Skeletal muscle satellite cell (primary cell): ENCODE data around the gene CEACAM16.

Experiments used
- H3K27me3 ChIP-seq: 2 replicates; pipeline ENCODE4 v1.7.0; 2013; ENCODE audit warnings: low read length; ENCODE audit not compliant: control insufficient read depth, insufficient read depth
- H3K36me3 ChIP-seq: 2 replicates; pipeline ENCODE4 v1.7.0; 2013; ENCODE audit warnings: mild to moderate bottlenecking, control low read depth, low read length; ENCODE audit not compliant: insufficient read depth
- H3K4me1 ChIP-seq: 2 replicates; pipeline ENCODE4 v1.7.0; 2013; ENCODE audit warnings: low read length; ENCODE audit not compliant: control insufficient read depth, insufficient read depth
- H3K4me2 ChIP-seq: 2 replicates; pipeline ENCODE4 v1.7.0; 2013; ENCODE audit warnings: mild to moderate bottlenecking, low read length
- H3K4me3 ChIP-seq: 2 replicates; pipeline ENCODE4 v1.7.0; 2013; ENCODE audit warnings: low read length
- H3K9ac ChIP-seq: 2 replicates; pipeline ENCODE4 v1.7.0; 2013; ENCODE audit warnings: mild to moderate bottlenecking, low read depth, low read length, moderate library complexity
- H3K9me3 ChIP-seq: replicated peaks from 2 replicates; pipeline ENCODE4 v1.7.0; 2013; ENCODE audit warnings: mild to moderate bottlenecking, control low read depth, low read length

CEACAM16 gene

DNA sequence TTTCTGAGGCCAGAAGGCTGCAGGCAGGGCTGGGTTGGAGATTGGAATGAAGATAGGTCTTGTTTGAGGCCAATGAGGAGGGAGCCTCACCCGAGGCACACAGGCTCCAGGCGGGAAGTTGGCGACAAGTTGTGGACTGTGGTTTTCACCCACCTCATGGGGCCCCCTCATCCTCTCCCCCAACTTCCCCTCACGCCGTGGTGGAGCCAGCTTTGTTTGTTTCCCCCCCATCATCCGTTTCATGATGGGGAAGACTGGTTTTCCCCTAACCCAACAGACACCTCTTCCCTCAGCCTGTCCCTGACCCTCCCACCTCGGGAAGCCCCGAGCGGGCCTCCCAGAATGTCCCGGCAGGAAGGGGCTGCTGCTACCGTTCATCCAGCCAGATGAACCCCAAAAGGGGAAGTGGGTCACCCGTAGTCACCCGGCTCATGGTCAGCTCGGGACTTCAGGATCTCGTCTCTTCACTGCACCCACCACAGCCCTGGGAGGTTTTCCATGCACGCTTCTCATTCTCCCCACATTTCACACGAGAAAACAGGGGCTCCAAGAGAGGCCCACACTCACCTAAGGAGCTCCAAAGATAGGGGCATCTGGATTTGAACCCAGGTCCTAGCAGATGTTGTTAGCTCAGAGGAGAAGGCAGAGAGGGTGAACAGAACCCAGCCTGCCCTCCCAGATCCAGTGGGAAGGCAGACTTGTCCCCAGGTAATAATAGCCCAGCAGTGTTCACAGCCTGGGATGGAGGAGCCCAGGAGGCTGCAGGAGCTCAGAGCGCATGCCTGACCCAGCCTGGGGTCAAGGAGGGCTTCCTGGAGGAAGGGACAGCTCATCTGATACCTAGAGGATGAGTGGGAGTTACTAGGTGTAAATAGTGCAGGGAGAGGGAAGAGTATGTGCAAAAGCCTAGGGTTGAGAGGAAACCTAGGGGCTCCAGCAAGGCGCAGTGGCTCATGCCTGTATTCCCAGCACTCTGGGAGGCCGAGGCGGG is 23.5 kb downstream of the CEACAM16 start:
- no peak overlapping the region for H3K4me3 ChIP-seq
- H3K9me3 ChIP-seq, result no peaks in the 10 kb centered on the region

DNA sequence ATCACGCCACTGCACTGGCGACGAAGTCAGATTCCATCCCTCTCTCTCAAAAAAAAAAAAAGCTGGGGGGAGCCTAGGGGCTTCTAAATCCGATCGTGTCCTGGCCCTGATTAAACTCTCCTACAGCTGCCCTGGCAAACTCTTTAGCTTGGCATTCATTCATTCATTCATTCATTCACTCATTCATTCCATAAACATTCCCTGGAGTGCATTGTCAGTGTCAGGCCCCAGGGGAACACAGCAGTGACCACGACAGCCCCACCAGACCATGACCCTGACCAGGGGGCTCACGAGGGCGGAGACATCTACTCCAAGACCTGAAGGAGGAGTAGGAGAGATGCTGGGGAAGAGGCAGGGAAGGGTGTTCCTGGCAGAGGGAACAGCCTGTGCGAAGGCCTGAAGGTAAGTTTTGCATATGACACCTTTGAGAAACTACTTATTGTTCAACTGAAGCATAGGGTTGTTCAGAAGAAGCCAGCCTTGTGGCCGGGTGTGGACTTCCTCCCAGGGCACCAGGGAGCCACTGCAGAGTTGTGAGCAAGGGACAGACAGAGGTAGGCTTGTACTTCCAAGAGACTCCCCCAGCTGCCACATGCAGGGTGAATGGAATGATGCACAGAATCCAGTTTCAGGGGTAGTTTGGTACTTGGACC is 24.5 kb downstream of the CEACAM16 start:
- H3K27me3 ChIP-seq, result peaks cover 4% of the 10 kb centered on the region
- H3K4me3 ChIP-seq, result no peak overlapping the region
- no peak overlapping the region for H3K4me2 ChIP-seq
- H3K4me1 ChIP-seq, result peaks cover 30% of the 10 kb centered on the region
- H3K9ac ChIP-seq, result no peak overlapping the region
- H3K36me3 ChIP-seq, result no peaks in the 10 kb centered on the region
- no peaks in the 10 kb centered on the region for H3K9me3 ChIP-seq

More for the DNA sequence above, 23.5 kb downstream of the CEACAM16 start:
- peaks cover 33% of the 10 kb centered on the region for H3K4me1 ChIP-seq
- no peaks in the 10 kb centered on the region for H3K36me3 ChIP-seq
- no peak overlapping the region for H3K4me2 ChIP-seq
- no peak overlapping the region for H3K9ac ChIP-seq
- peaks cover 4% of the 10 kb centered on the region for H3K27me3 ChIP-seq

DNA sequence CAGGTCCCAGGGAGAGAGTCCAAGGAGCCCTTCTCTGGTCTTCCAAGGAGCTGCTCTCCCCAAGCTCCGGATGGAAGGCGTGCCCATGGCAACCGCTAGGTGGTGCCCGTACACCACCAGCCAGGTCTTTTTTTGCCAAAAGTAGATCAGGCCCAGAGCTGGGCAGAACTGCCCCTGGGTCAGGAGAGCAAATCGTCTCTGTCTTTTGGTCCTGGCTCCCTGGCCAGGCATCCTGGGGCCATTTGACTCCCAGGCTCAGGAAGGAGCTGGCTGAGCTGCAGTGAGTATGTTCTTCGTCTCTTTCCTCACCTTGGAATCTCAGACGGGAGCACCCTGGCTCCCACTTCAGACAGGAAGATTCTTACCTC is 25.0 kb downstream of the CEACAM16 start:
- Histone ChIP-seq H3K36me3 (no peaks in the 10 kb centered on the region), H3K4me1 (peaks cover 25% of the 10 kb centered on the region), H3K4me2 (no peak overlapping the region), H3K9ac (peak overlapping the region; percentile 8), H3K27me3 (peaks cover 4% of the 10 kb centered on the region), H3K9me3 (no peaks in the 10 kb centered on the region), H3K4me3 (no peak overlapping the region)

DNA sequence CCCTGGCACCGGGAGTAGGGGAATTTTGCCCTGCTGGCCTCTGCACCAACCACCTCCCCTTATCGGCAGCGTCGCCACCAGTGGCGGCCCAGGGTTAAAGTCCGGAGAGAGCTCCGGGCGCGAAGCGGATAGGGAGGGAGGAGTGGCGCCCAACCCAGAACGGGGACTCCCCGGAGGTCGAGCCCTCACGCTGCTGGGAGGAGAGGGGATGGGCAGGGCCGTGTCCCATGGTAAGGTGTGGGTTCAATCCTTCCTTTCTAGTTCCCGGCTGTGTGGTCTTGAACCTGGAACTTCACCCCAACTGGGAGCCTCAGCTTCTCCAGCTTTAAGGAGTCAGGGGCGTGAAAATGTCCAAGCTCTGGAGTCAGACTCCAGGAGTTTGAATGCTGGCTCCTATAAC is 26.3 kb downstream of the CEACAM16 start:
- Histone ChIP-seq H3K36me3 (no peaks in the 10 kb centered on the region), H3K4me3 (no peak overlapping the region), H3K27me3 (peaks cover 4% of the 10 kb centered on the region), H3K9me3 (no peaks in the 10 kb centered on the region), H3K4me2 (peak overlapping the region; percentile 39), H3K9ac (no peak overlapping the region), H3K4me1 (peaks cover 21% of the 10 kb centered on the region)

DNA sequence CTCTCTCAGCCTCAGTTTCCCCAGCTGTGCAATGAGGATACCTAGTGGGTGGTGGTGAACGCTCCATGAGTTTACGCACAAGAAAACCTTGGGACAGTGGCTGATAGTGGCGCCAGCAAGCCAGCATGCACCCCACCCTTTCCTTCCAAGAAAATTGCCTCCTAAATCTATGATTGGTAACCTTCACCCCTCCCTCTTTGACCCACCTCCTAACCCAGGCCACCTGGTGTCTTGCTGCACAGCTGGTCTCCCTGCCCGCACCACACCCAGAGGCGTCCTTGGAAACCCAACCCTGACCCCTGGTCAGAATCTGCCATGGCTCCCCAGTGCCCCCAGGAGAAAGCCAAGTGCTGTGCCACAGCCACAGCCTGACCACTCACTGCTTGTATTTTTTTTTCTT is 26.7 kb downstream of the CEACAM16 start:
- Histone ChIP-seq H3K27me3 (peaks cover 4% of the 10 kb centered on the region), H3K4me1 (peaks cover 21% of the 10 kb centered on the region), H3K4me2 (peak overlapping the region; percentile 39), H3K4me3 (no peak overlapping the region), H3K9ac (no peak overlapping the region), H3K36me3 (no peaks in the 10 kb centered on the region), H3K9me3 (no peaks in the 10 kb centered on the region)

DNA sequence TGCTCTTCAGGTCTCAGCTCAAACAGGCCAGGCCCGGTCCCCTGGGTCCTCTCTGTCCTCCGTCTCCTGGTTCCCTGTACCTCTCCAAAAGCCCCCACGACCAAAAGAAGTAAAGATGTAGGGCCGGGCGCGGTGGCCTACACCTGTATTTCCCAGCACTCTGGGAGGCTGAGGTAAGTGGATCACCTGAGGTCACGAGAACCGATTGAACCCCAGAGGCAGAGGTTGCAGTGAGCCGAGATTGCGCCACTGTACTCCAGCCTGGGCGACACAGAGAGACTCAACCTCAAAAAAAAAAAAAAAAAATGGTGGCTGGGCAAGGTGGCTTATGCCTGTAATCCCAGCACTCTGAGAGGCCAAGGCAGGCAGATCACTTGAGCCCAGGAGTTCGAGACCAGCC is 27.5 kb downstream of the CEACAM16 start:
- Histone ChIP-seq H3K9me3 (no peaks in the 10 kb centered on the region), H3K9ac (no peak overlapping the region), H3K4me3 (no peak overlapping the region), H3K36me3 (no peaks in the 10 kb centered on the region), H3K4me1 (peaks cover 17% of the 10 kb centered on the region), H3K27me3 (peaks cover 4% of the 10 kb centered on the region), H3K4me2 (no peak overlapping the region)

DNA sequence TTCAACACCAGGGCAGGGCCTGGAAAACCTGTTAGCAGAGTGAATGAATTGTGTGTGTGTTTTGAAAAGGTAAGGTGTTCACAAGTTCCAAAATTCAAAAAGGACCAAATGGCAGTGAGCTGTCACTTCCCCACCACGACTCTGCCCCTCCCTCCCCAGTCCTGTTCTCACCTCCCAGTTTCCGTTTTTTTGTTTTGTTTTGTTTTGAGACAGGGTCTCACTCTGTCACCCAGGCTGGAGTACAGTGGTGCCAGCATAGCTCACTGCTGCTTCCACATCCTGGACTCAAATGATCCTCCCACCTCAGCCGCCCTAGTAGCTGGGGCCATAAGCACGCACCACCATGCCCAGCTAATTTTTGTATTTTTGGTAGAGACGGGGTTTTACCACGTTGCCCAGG is 29.2 kb downstream of the CEACAM16 start:
- Histone ChIP-seq H3K4me1 (peaks cover 17% of the 10 kb centered on the region), H3K36me3 (no peaks in the 10 kb centered on the region), H3K4me3 (no peak overlapping the region), H3K9ac (no peak overlapping the region), H3K4me2 (no peak overlapping the region), H3K27me3 (no peaks in the 10 kb centered on the region), H3K9me3 (no peaks in the 10 kb centered on the region)

DNA sequence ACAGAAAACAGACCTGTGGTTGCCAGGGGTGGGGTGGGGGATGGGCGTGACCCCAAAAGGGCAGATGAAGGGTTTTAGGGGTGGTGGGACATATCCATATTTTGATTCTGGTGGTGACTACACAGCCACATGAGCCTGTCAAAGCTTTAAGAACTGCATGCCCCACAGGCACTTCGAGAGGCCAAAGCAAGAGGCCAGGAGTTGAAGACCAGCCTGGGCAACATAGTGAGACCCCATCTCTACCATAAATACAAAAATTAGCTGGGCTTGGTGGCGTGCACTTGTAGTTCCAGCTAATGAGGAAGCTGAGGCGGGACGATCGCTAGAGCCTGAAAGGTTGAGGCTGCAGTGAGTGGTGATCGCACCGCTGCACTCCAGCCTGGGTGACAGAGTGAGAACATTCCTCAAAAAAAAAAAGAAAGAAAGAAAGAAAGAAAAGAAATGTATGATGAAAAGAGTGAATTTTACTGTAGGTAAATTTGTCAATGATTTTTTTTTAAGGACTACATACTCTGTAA is 30.6 kb downstream of the CEACAM16 start:
- Histone ChIP-seq H3K4me2 (no peak overlapping the region), H3K36me3 (no peaks in the 10 kb centered on the region), H3K27me3 (no peaks in the 10 kb centered on the region)

DNA sequence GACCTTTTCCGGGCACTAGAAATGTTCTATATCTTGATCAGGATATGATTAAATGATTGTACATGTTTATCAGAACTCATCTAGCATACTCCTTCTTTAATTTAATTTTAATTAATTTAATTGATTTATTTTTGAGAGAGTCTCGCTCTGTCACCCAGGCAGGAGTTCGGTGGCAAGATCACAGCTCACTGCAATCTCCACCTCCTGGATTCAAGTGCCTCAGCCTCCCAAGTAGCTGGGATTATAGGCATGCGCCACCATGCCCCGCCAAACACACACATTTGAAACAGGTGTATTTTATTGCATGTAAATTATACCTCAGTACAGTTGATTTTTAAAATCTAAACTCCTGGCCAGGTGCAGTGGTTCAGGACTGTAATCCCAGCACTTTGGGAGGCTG is 32.1 kb downstream of the CEACAM16 start:
- no peak overlapping the region for H3K4me3 ChIP-seq
- no peaks in the 10 kb centered on the region for H3K36me3 ChIP-seq
- no peaks in the 10 kb centered on the region for H3K4me1 ChIP-seq

More for the DNA sequence above, 30.6 kb downstream of the CEACAM16 start:
- no peaks in the 10 kb centered on the region for H3K9me3 ChIP-seq
- H3K9ac ChIP-seq, result no peak overlapping the region
- H3K4me1 ChIP-seq, result peaks cover 10% of the 10 kb centered on the region
- H3K4me3 ChIP-seq, result no peak overlapping the region

DNA sequence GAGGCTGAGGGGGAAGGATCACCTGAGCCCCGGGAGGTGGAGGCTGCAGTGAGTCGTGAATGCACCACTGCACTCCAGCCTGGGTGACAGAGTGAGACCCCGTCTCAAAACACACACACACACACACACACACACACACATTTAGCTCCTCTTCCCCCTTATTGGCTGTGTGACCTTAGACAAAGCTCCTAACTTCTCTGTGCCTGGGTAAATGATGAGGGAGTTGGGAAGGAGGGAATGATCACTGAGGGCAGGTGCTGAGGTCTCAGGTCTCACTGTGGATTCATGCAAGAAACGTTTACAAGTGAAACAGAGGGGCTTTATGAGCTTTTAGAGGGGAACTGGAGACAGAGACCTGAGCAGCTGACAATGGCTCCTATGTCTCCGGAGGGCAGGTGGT is 32.7 kb downstream of the CEACAM16 start:
- Histone ChIP-seq H3K9ac (no peak overlapping the region), H3K4me3 (no peak overlapping the region), H3K4me2 (no peak overlapping the region), H3K9me3 (no peaks in the 10 kb centered on the region), H3K27me3 (no peaks in the 10 kb centered on the region), H3K36me3 (no peaks in the 10 kb centered on the region), H3K4me1 (peaks cover 1% of the 10 kb centered on the region)

More for the DNA sequence above, 32.1 kb downstream of the CEACAM16 start:
- no peak overlapping the region for H3K9ac ChIP-seq
- H3K27me3 ChIP-seq, result no peaks in the 10 kb centered on the region
- H3K9me3 ChIP-seq, result no peaks in the 10 kb centered on the region
- no peak overlapping the region for H3K4me2 ChIP-seq

DNA sequence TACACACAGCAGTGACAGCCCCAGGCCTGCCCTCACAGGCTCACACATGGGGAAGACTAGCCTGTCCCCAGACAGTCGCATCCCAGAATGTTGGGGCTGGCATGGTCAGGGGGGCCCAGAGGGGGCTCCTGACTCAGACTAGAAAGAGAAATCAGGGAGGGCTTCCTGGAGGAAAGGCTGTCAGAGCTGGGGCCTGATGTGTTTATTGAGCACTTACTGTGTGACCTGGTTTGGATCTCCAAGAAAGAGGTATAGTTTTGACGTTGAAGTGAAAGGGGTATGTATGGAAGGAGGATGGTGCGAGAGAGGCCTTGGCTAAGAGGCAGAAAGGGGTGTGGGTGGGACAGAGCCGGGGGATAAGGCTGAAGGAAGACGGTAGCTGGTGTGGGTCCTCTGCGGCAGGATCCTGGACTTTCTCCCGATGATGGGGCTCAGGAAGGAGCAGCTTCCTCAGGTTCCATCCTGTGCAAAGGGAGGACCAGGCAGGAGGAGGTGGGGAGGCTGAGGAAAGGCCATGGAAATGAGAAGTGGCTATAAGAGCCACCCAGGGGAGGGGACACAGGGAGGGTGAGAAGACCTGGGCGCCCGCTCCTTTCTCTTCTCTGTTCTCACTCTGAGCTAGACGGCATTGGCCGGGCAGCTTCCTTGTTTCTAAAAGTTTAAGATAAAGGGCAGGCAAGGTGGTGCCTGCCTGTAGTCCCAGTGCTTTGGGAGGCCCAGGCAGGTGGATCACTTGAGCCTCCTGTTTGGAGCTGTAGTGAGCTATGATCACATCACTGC is 33.5 kb downstream of the CEACAM16 start:
- Histone ChIP-seq H3K4me1 (peaks cover 9% of the 10 kb centered on the region), H3K4me3 (no peak overlapping the region), H3K9ac (no peak overlapping the region), H3K9me3 (no peaks in the 10 kb centered on the region), H3K36me3 (no peaks in the 10 kb centered on the region), H3K4me2 (no peak overlapping the region), H3K27me3 (no peaks in the 10 kb centered on the region)
